Activated CD4-positive, CD25-positive, alpha-beta regulatory T cell (primary cell): ENCODE results near the gene IKZF3.
"Not testable (repeated sequence)": the region's sequence is repeated elsewhere in the genome, so short reads cannot be mapped to it uniquely, and the experiment has no call there.

Experiments
- DNase-seq, 4 experiments: peaks; one replicate each; lab custom pipeline; 2025; lab: John Stamatoyannopoulos, UW

IKZF3 gene

DNA sequence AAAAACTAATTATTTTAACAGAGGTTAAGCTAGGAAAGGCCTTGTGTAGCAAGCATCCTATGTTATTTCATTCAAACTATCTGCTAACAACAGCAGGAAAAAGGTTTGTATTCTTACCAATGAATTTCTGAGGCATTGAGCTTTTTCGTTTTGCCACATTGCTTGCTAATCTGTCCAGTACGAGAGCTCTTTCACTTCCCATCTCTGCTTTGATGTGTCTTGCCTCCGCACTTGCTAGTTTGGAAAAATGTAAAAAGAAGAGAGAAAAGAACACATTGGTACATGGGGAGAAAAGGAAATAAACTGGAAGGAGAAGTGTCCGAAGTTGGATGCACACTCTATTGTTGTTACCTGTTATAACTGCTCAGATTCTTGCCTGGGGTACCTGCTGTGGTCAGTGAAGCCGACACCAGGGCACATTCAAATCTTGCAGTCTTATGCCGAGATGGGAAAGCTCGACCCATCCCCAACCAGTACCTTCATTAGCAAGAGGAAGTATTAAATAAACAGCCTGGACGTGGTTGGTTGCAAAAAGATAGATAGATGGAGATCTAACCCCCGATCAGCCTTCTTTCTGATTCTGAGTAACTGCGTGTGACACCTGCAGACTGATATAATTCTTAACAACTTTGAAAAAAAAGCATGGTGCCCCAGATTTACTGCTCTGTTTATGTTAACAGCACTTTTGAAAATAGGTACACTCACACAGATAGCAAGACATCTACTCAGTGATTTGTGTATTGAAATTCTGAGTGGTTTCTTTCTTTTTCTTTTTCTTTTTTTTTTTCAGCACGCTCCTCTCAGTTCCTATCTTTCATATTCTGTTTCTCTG, 86.4 kb downstream of the IKZF3 start:
- DNase-seq: no peak

DNA sequence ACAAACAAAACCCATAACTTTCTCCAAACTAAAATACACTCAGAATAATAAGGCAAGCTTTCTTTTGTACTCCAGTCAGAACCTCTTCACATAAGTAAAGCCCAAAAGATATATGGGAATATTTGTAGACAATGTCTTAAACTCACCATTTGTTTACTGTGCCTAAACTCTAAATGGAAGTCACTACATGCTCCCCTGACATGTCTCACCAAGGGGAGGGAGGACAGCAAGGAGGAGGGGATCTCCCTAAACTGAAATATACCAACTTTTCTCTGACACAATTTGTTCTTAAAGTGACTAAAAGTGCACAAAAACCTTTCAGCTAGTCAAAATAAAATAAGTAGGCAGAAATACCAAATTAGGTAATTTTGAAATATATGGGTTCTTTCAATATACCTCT, 87.9 kb downstream of the IKZF3 start:
- no peak for DNase-seq

DNA sequence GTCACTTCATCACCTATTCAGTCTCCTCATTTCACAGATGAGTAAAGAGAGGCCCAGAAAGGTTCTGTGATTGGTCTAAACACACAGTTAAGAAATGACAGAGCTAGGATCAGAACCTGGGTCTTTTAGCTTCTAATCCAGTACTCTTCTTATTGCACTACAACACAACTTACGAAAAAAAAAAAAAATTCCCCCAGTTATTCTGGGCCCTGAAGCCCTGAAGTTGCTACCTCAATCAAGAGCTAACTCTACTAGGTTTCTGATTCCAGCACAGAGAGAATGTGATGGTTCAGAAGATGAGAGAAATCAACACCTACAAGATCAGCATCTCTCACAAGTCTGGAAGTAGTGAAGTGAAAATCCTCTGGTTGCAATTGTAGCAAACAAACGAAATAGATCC, 89.1 kb downstream of the IKZF3 start:
- DNase-seq: no peak

DNA sequence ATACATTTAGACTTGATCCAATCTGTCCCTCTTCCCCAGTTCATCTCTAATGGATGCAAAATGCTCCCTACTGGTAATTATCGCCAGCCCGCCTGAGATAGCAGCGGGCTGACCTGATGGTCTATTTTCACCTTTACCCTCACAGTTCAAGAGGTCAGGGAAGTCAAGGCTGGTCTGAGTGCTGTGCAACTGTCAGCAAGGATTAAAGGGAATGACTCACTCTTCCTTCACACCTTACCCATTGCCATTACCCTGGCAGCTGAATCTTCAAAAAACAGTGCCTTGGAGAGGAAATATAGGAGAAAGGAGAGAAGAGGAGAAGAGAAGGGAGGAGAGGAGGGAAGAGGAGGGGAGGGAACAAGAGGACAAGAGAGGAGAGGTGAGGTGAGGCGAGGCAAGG, 90.1 kb downstream of the IKZF3 start:
- DNase-seq: no peak

DNA sequence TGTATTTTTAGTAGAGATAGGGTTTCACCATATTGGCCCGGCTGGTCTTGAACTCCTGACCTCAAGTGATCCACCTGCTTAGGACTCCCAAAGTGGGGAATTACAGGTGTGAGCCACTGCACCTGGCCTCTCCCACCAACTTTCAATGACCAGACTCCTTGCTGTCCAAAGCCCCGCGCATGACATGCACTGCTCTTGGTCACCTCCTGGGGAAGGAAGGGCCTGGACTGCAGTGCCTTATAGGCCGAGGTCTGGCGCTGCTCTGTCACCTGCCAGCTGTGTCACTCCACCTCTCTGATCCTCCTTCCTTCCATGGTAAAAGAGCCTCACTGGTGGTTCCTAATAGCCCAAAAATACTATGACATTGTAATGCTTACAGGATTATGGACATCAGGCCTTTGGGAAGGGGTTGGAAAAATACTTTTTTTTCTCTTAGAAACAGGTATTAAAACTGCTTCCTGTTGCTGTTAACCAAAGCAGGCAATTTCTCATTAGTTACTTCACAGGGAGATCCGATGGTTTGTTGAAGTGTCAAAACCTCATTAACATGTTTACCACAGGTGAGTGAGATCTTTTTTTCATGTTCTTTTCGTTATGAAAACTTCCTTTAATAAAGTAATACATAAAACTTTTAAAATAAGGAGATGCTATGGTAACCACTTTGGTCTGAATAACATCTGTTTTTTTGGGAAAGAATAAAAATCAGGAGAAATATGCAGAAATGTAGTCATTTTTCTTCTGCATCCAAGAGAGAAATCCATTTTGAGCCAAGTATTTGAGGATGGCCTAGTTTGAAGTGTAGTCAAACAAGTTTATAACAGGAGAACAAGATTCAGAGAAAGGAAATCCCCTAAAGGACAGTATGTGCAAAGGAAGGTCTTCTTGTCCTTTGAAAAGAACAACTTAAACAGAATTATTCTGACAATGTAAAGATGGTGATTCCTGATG, 90.9 kb downstream of the IKZF3 start:
- no peak for DNase-seq

DNA sequence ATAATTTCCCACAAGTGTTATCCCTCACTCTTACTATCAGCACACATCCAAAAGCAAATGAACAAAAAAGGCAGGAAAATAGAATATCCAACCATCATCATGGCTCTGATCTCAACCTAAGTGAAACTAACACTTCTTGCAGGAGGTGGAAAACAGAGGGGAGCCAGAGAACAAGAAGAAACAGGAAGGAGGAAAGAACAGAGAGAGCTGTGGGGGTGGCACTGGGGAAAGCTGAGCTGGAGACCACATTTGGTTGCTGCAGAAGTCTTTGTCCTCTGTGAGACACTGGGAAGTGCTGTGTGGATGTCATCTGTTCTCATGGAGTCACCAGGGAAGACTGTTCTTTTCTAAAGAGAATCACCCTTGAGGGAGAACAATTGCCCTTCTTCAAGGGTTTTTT, 91.7 kb downstream of the IKZF3 start:
- DNase-seq: no peak

DNA sequence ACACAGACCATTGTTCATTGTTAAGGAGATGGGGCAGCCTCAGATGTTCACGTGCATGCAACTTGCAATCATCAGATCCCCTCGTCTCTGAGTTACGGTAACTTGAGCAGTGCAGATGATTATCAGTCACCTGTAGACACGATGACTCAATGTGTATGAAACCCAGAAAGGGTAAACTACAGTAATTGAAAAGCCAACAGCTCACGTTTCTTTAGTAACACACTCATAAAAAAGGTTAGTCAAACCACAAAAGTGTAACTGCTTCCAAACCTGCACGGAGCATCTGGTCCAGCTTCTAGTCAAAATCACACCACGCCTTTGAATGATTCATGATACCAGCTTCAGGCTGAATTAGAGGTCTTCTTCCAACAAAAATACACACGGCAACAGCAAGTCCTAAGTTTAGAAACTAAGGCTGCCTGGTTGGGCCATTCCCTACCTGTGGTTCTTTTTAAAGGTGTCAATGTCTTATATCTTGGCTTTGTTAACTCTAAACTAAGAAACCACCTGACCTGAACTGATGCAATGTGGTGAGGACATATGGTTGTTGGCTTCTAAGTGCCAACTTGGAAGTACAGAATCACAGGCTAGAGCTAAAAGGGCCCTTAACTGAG, 94.0 kb downstream of the IKZF3 start:
- DNase-seq: peak in 3 of 4 experiments; percentile 26 to 62 (median 40)

DNA sequence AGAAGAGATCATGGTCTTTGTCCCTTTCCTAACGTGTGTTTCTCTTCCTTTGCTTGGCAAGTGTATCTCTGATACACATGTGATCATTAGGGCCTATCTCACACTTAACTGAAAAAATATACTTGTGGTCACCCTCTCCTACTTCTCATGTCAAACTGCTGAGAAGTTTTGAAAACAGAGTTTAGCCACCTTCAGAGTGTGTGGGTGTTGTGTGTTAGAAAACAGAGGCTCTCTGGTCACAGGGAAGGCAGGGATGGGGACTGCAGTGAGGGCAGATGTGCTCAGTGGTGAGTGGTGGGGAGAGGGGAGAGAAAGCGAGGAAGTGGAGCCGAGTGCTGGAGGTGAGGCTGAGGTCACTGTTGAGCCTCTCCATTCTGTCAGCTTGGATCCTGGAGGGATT, 97.0 kb downstream of the IKZF3 start:
- no peak for DNase-seq

DNA sequence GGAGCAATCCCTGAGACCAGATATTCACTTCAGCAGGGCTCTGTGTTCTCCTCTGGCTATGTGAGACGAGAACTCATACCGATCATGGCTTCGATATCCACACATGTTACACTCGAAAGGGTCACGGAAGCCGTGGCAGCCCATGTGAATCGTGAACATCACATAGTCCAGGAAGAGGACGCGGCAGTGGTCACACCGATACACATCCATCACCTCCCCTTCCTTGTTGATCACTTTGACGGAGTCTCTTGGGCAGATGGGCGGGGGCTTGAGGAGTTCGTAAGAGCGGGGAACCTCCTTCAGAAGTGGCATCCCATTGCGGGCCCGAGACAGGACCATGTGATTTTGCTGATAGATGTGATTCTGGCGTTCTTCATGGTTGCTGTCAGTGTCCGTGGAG, 98.3 kb downstream of the IKZF3 start:
- DNase-seq: no peak

DNA sequence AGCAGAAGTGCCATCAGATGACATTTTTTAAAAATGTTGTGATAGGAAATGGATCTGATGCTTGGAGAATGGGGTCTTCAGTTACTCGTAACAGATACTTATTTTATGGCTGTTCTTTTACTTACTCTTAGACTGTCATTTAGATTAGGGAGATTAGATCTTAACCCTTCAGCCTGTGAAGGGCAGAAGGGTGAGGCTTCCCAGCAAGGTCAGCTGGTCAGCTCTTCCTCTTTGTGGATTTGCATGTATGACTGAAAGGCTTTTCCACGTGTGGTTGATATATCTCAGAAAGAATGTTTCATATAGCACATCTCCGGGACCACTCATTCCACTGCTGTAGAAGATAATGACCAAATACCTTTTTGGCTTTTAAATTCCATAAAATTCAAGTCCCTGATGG, 98.9 kb downstream of the IKZF3 start:
- no peak for DNase-seq

DNA sequence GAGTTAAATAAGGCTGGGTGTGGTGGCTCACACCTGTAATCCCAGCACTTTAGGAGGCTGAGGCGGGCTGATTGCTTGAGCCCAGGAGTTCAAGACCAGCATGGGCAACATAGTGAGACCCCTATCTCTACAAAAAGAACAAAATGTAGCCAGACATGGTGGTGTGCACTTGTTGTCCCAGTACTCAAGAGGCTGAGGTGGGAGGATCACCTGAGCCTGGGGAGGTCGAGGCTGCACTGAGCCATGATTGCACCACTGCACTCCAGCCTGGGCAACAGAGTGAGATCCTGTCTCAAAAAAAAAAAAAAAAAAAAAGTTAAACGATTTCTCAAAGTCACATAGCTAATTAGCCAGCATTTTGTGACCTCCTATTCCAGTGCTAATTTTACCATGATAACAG, 99.9 kb downstream of the IKZF3 start:
- not testable (repeated sequence) for DNase-seq

DNA sequence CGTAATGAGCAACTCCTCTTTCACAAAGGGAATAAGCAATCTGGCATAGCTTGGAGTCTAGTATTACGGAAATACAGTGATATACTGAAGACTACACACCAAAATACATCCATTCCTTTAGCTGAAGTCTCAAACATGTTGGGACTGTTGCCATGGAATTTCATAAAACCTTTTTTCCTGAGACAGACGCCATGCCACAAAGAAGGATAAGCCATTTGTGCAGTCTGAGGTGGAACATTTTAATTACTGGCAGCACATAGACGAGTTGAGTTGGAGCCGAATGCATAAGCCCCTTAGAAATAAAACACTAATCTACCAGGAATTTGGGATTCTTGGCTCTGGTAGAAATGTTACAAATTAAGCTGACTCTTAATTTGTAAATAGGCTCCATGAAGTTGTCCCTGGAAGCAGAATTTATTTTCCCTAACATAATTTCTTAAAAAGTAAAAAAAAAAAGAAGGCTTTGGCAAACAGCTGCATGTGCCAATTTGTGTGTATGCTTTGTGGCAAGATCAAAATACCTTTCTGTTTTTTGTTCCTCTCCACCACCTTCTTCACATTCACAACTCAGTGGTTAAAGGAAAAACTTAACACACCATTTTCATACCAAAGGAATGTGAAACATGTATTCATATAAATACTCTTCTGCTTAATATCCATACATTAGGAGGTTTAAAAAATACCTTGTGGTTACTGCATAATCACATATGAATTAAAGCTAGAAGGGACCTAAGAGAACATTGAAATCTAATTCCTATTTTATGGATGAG, 100.9 kb downstream of the IKZF3 start:
- no peak for DNase-seq

DNA sequence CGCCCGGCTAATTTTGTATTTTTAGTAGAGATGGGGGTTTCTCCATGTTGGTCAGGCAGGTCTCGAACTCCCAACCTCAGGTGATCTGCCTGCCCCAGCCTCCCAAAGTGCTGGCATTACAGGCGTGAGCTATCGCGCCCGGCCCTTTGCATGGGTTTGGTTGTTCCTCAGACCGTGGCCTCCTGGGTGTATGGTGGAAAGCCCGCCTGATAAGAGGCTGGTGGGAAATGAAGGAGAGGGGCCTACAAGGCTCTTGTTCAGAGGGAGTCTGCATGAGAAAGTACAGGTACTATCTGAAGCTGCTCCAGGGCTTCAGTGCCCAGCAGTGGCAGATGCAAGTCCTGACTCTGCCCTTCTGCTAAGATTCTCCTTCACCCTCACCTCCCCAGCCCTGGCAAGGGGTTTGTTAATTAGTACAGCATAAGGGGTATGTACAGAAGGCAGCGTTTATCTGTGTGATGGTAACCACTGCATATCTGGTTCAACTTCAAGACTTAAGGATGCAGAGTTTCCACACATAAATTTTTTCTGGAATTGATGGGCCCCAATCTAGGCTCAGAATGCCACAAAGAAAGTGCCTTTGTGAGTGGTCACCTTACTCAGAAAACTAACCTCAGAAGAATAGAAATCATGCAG, 102.1 kb downstream of the IKZF3 start:
- DNase-seq: no peak

DNA sequence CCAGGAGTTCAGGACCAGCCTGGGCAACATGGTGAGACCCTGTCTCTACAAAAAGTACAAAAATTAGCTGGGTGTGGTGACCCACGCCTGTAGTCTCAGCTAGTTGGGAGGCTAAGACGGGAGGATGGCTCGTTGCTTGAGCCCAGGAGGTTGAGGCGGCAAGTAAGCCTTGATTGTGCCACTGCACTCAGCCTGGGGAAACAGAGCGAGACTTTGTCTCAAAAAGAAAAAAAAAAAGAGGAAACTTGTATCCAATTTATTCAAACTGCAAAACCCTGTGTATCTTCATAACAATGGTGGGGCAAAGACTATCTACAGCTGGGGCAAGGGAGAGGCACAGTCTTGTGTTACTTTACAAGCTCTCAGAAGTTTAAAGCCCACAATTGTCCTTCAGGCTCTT, 104.9 kb downstream of the IKZF3 start:
- no peak for DNase-seq

DNA sequence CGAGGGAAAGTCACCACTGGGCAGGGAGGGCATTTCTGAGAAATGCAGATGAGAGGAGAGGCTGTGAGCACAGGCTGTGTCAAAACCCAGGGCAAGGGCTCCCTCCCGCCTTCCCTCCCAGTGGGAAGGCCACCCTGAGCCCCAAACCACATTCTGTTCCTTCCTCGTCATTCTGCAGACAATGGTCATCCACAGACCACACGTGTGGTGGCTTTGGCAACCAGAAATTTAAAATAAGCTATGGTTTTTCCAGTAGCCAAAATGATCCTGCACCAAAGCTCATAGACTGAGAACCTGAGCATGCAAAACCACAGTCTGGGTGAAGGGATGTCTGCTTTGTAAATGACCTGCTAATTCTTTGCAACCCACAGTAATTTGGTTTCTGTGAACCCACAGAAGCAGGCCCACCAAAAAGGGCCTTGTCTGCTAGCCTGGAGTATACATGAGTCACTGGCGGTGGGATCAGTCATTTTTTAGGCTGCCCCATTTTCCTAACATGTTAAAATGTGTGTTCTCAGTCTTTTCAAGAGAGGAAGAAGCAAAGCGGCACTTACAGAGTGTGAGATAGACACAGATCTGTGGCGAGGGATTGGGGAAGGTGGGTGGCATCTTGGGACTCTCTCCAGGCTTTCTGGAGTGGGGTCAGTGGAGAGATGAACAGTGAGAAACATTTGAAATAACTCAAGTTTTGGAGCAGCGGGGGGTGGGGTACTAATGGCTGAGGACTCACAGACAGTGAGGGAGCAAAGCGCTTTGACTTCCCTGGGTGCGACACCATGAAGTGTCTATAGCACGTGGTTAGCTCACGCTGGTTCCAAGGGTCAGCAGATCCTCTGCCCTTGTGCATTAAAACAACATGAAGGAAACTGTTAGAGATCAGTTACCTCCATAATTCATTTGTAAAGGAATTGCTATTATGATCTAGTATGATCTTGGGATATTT, 105.9 kb downstream of the IKZF3 start:
- no peak for DNase-seq

DNA sequence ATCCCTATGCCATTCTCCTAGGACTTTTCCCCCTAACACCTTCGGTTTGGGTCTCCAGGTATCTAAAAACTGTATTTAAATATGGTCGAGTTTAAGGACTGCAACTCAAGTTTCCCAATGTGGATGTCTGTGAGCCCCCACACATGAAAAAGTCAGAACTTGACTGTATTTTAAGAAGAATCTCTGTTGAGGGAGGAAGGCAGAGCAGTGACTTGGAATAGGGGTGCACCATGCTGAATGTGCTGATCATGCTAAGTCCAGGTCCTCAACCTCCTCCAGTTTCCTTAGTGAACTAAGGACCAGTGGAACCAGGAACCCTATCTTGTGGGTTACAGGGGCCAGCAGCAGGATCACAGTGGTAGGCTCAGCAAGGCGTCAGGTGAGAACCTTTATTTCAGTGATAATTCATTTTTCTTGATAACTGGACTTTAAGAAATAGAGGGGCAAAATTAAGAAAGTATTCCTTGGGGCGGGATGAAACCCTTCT, 106.9 kb downstream of the IKZF3 start:
- DNase-seq: no peak

DNA sequence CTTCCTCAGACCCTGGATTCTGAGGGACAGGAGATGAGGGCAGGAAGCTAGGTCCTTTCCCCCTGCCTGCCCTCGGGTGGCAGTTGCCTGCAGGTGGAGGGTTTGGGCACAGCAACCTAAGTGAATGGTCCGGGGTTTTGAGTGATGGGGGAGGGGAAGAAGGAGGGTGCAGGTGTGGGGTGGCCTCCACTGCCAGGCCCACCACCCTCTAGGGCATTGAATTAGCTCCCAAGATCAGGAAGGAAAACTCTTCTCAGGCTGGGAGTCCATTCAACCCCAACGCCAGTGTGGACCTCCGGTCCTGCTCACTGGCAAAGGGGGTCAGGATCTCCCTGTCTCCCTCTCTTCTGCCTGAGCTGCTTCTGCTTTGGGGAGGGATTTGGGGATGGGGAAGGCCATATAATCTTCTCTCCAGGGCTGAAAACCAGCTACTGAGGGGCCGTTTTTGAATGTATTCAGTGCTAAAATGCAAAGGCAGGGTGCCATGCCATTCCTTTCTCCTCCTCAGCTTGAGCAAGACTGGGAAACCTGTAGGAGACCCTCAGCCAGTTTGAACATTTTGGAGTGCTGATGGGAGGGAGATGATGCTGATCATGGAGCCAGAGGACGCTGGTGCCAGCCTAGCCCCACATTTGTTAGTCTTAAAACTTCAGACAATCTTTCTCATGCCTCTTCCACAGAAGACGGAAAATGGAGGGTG, 107.6 kb downstream of the IKZF3 start:
- no peak for DNase-seq

DNA sequence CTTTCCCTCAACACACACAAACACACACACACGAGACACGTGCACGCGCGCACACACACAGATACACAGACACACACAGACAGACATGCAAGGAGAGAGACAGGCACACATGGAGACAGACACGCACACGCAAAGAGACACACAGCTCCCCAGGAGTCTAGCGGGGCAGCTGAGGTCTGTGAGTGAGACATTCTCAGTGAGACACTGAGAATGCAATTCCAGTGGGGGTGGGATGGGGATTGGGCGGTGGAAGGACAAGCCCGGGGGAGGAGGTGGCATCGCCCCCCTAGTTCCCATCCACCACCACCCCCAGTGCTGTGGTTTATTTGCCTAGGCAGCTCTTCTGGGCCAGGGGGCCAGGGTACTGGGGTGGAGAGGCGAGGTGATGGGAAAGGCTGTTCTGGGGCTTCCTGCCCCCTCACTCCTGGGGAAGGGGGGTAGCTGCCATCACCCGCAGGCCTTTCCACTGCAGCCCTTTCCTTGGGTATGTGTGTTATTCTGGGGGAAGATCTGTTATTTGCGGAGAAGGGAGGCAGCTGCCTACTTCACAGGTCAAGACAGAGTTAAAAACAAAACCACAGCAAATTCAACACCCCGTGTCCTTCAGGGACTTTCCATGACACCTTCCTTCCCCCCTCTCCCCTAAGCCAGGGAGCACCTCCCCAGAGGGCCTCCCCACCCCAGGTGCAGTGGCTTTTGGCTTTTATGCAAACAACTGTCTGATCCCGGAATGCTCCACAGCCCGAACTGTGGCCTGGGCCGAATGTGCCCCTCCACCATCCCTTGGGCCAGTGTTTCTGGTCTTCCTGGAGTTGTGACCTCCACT, 108.3 kb downstream of the IKZF3 start:
- no peak for DNase-seq
